GM19438 (cell line): ENCODE results near the gene ZNF837.
"Not testable (repeated sequence)": the region's sequence is repeated elsewhere in the genome, so short reads cannot be mapped to it uniquely, and the experiment has no call there.

Experiments
- ATAC-seq: cut with Tn5 transposase; IDR thresholded peaks from one replicate; pipeline ENCODE4 v1.9.1; 2021; ENCODE audit warnings: low read depth; ENCODE audit not compliant: unreplicated experiment

The ZNF837 gene

DNA sequence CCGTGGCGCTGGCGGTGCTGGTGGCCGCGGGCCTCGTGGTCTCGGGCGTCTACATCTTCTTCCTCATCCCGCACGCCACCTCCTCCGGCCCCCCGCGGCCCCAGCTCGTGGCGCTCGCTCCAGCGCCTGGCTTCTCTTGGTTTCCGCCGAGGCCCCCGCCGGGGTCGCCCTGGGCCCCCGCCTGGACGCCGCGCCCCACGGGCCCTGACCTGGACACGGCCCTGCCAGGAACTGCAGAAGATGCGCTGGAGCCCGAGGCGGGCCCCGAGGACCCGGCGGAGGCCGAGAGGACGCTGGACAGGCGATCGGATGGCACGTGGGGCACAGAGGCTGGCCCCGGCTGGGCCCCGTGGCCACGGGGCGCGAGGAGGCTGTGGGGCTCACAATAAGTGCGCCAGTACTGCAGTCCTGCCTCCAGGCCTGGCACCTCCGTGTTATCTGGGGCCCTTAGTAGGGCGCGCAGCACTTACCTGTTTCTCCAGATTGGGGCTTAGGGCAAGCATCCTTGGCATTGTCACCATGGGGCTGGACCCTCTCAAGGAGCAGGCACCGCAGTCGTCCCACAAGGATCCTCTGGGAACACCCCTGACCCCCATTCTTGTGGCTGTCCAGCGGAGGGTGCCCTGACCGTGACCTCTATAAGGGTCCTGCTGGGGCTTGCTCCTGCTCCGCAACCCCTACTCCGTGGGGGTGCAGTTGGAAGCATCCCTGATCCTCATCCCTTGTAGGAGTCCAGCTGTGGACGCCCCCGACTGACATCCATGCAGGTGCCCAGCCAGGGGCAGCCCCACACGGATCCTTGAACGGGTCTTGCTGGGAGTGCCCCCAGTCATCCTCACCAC lies 16.1 kb upstream of the ZNF837 start:
- ATAC-seq = no peak

DNA sequence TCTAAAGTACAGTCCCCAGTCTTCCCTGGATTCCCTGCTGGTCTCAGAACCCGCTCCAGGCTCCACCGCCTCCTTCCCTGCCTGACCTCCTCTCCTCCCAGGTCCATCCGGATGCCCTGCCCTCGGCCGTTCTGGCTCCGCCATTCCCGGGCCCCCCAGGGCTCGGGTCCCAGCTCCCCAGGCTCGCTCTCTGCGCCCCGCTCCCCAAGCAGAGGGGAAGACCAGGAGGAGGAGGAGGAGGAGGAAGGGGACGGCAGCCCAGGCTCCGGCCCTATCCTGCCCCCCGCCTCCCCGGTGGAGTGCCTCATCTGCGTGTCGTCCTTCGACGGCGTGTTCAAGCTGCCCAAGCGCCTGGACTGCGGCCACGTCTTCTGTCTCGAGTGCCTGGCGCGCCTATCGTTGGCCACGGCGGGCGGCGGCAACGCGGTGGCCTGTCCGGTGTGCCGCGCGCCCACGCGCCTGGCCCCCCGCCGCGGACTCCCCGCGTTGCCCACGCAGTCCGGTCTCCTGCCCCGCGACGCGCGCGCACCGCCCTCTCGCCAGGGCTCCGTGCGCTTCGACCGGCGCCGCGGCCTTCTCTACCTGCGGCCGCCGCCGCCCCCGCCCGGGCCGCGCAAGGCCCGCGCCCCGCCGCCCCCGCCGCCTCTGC lies 15.3 kb upstream of the ZNF837 start:
- no peak for ATAC-seq

DNA sequence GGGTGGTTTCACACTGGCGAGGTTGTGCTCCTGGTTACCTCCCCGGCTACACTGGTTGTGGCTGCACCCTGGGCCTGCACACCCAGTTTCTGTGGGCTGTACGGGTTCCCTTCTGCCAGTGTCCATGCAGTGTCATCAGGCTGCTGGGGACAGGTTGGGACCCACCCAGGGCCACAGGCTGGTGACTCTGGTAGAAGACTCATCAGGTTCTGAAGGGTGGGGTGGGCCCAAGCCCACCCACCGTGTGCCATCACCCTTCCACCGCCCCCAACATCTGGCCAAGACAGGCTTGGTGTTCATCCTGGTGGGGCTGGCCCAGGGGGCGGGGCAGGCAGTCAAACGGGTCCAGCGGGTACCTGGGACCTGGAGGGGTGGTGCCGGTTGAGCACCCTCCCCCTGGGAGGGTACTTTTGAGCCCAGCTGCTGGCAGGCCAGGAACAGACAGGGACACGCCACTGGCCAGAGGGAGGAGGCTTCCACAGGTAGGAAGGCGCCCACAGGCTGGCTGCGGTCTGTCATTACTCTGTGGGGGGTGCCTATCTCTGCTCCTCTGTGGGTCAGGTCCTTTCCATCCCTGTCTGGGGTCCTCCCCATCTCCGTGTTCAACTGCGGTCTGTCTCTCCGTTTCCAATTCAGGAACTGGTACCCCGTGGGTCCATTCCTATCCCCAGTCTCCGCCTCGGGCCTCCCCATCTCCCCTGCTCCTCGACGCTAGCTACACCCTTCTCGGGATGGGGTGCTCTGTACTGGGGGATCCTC lies 14.6 kb upstream of the ZNF837 start, which contains the start of gene RNF225:
RNF225 (plus strand) TSS at position 437 of the 759 bp plus-strand sequence. CDS start 434 bp downstream, outside the sequence.
- ATAC-seq = no peak

DNA sequence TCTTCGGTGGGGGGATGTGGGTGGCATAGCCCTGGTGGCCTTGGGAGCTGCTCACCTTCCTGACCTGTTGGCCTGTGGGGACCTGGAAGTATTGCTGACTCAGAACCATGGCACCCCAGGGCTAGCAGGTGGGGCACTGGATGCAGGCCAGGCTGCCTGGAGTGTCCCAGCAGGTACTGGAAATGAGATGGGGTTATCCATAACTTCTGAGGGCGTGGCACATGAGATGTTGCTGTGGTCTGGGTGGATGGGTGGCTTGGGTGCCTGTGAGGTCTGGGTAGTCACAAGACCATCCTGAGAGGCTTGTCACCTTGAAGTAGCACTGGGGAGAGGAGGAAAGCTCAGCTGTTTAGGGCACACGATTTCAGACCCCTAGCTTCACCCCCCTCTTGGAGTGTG lies 14.0 kb upstream of the ZNF837 start:
- ATAC-seq = no peak

DNA sequence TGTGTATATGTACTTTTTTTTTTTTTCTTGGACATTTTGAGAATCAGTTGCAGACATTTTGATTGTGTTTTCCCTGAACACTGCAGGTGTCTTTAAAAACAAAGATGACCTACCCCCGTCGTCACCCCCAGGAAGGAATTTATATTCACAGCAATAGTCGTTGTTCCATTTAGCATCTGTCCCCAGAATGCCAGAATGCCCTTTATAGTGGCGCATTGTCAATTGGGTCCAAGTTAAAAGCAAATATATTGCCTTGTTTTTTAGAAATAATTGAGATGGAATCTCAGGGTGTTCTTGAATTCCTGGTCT lies 12.8 kb upstream of the ZNF837 start:
- no peak for ATAC-seq

DNA sequence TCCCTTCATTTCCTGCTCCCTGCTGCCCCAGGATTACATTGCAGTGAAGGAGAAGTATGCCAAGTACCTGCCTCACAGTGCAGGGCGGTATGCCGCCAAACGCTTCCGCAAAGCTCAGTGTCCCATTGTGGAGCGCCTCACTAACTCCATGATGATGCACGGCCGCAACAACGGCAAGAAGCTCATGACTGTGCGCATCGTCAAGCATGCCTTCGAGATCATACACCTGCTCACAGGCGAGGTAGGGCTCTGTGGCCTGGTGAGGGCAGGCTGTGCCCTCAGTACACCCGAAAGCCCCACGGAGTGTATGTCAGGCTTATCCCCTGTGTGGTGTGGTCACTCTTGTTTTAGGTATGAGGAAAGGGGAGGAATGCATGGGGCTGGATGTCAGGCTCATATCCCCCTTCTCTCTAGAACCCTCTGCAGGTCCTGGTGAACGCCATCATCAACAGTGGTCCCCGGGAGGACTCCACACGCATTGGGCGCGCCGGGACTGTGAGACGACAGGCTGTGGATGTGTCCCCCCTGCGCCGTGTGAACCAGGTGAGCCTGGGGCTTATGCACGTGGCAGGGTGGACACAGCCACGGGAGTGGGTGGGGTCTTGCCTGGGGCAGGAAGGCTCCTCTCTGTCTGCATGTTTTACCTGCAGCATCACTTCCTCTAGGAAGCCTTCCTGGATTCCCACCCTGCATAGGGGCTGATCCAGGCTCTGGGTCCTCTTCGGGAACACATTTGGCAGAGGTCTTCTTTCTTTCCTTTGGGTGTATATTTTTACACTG lies 12.3 kb upstream of the ZNF837 start:
- ATAC-seq = no peak

DNA sequence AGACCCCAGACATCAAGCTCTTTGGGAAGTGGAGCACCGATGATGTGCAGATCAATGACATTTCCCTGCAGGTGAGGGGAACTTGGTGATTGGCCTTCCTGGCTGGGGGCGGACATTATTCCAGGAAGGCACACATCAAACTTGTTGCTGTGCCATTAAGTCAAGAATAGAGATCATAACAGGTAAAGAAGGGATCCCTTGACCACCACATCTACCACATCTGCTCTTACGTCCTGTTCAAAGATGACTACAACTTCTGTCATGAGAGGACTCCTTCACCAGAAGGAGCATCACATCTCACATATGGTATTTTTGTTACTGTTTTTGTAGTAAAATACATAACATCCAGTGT lies 7.3 kb upstream of the ZNF837 start:
- ATAC-seq = no peak

DNA sequence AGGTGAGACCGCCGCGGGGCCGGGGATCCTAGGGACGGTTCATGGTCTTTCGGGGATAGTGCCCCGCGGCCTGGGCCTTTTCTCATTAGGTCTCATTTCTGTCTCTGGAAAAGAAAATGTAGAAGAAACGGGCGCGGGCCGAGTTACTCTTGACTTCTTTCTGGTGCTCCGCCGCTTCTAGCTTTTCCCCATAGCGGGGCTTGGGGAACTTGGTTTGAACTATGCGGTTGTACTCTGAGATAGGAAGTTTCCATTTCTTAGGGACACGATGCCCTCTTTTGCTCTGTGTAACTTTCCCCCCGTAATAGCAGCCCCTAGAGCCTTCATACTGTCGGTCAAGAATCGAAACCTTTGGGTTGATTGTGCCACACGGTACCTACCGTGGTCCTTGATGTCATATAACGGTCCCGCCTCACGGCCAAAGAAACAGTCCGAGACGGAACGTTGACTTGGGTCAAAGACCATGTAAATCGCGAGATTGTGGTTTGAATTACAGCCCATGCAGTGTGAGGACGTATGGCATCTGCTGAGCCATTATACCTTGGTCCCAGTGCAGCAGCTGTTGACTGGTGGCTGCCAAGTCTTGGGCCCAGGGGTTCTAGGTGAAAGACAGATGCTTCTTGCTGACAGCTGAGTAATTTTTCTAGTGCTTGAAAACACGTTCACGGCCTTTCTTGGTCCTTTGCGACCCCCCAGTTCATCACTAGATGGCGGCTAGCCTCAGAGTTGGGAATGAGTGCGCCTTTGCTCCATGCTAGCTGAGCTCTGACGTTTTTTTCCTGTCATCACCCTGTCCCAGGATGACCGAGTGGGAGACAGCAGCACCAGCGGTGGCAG lies 6.7 kb upstream of the ZNF837 start:
- no peak for ATAC-seq

DNA sequence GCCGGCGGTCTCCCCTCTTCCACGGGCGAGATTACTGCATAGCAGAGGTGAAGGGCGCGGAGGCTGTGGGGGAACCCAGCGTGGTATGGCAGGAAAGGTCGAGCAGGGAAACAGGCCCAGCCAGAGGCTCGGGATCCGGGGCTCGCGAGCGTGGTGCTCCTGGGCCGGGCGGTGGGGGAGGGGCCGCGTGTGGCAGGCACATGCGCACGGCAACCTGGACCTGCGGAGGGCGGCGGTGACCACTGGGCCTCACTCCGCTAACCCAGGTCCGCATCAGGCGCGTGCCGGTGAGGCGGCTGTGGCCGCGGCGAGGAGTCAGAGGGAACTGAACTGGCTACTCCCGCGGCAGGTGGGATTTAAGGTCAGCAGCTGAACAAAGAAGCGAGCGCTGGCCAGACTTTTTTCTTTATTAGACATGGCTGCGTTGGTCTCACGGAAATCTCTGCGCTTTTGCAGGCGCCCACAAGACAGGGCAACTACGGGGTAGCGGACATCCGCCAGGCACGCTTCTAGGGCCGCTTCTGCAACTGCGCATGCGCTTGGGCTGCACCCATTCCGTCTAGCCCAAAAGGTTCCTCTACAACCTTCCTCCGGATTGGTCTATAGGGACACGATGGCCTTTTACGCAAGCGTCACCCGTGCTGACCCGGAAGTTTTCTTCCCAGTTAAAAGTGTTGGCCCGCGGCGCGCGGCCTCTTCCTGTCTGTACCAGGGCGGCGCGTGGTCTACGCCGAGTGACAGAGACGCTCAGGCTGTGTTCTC lies 5.9 kb upstream of the ZNF837 start, which contains the start of gene RPS5:
RPS5 (plus strand) TSS at position 694 of the 762 bp plus-strand sequence. CDS start 869 bp downstream, outside the sequence.
- ATAC-seq = peak; percentile 87

DNA sequence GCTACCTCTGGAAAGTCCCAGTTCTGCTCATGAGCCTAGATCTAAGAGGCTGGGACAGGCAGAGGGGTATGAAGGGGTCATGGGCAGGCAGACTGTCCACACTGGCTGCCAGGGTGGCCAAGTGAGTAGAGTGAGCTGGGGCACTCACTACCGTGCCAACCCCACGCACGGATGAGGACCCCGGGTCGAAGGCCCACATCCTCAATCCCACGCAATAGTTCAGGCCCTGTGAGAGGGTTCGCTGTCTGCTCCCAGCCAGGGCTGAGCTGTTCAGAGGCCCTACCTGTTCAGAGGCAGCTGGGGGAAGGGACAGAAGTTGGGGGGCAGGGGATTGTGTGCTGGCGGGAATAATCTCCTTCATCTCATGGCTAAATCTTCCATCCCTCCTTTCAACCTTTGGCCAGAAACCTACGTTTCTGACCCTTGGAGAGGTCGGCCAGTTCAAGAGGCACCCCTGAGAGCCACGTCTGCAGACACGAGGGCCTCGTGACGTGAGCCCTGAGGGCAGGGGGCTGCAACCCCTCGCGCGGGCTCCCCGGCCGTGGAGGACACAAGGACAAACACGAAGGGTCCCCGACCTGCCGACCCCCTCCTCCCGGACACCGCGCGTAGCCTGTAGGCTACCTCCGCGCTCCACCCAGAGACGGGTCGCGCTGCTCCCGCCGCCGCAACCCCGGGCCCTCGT lies 5.2 kb upstream of the ZNF837 start:
- ATAC-seq = peak; percentile 4

DNA sequence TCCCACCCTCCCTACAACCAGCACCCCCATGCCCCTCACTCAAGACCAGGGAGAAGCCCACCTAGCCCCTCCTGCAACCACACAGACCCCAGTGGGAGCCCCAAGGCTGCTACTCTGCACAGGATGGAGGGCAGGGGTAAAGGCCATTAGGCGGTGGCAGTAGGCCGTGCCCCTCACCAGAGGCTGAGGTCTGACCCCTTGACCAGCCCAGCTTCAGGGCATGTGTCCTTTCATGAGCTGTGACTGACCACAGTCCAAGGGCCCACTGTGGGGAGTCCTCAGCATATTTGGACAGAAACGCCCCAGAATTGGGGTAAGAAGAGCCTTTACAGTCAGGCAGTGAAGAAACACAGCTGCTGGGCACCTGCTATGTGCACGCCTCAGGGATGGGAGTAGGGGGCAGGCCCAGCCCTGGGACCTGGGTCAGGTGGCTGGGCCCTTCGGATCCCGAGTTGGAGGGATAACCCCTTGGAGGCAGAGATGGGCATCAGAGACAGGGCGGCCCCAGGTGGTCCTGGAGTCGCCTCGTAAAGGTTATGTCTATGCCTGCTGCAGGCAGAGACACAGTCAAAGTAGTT lies 4.6 kb upstream of the ZNF837 start:
- no peak for ATAC-seq

DNA sequence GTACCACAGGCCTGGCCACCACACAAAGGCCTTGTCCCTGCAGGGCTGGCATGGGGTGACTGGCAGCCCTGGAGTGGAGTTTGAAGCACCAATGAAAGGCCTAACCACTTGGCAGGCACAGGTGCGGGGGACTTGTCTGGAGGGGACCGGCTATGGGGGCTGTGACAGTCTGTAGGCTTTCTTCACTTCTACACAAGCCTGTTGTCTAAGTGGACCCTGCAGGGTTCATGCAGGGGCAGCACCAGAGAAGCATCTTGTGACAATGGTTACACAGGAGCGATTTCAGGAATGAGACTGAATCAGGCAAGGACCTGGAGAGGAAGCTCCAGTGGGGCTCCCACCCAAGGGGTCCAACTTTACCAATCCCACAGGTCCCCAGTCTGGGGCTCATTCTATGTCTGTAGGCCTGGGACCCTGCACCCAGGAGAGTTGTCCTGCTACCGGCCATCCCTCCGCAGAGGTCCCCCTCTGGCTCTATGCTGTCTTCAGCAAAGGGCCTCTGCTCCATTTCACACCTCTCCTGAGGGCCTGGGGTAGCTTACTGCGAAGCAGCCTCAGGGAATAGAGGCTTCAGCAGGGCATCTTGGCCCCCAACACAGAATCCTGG lies 2.3 kb upstream of the ZNF837 start:
- ATAC-seq = no peak

DNA sequence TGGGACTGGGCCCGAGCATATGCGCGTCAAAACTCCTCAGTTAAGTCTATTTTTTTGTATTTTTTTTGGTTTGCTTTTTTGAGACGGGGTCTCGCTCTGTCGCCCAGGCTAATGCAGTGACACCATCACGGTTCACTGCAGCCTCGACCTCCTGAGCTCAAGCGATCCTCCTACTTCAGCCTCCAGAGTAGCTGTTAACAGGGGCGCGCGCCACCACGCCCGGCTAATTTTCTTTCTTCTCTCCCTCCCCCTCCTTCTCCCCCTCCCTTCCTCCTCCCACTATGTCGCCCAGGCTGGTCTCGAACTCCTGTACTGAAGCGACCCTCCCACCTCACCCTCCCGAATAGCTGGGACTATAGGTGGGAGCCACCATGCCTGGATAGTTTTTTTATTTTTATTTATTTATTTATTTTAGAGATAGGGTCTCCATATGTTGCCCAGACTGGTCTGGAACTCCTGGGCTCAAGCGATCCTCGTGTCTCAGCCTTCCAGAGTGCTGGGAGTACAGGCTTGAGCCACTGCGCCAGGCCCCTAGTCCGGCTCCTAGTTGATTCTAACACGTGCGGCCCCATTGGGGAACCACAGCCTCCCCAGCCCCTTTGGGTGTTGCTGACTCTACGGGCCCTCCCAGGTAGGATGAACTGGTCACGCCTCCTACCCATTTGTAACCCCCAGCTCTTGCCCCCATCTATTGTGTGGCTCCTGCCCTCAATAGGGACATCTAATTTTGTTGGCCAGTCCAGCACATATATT lies 806 bp upstream of the ZNF837 start:
- no peak for ATAC-seq

DNA sequence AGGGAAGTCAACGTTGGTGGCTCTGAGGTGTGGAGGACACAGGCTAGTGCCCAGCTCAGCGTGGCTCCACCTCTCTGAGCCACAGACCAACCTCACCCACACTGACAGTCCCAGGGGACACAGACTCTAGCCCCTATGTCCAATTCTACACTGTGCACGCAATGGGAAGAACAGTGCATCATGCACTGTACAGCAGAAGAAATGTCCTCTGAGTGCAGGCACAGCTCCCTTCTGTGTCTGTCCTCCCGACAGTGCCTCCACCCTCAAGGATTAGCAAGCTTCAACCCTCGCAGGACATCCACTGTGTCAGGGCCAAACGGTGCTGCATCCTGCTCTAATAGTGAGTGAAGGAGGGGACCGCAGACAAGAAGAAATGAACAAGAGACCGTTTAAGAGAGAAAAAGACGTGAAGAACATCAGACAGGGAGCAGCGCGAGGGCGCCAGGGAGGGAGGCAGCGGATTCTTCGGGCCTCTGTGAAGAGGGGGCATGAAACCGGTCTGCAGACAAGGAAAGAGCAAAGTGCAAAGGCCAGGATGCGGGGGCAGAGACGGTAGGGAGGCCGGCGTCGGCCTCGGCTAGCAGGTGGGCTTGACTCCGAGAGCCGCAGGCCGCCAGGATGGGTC lies 681 bp downstream of the ZNF837 start:
- ATAC-seq = no peak

DNA sequence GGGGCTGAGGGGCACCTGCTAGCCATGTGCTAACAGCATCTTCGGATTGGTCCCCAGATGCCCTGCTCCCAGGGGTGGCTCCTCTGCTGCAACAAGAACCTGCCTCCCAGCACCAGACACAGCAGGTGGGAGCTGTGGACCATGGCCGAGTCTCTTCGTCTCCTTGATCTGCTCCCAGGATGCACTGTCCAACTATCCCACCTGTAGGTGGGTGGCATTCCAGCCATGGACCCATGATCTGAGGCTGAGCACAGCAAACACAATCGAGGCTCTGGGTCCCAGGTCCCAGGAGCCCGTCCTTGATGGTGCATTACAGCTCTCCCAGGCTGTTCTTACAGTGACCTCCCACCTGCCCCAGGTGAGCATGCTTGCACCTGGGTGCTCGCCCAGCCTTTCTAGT lies 1.6 kb downstream of the ZNF837 start:
- ATAC-seq = no peak

DNA sequence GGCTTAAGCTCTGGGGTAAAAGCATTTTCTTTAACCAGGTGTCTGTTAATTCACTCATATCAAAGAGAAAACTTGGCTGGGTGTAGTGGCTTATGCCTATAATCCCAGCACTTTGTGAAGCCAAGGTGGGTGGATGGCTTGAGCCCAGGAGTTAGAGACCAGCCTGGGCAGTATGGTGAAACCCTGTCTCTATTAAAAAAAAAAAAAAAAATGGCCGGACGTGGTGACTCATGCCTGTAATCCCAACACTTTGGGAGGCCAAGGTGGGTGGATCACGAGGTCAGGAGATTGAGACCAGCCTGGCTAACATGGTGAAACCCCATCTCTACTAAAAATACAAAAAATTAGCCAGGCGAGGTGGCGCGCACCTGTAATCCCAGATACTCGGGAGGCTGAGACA lies 4.1 kb downstream of the ZNF837 start:
- not testable (repeated sequence) for ATAC-seq

DNA sequence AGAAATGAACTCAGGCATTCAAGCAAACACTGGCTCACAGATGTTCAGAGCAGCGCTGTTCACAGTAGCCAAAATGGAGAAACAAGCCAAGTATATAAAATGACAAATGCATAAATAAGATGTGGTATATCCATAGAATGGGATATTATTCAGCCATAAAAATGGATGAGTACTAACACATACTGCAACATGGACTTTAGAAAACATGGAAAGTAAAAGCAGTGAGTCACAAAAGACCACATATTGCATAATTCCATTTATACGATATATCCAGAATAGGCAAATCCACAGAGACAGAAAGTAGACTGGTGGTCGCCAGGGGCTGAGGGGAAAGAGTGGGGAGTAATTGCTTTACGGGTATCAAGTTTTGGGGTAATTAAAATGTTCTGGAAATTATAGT lies 6.6 kb downstream of the ZNF837 start:
- no peak for ATAC-seq
